Adipocyte (in vitro differentiated cells): Measurements from ENCODE around the gene VPS35.

ENCODE experiments used
- DNase-seq: peaks from one replicate; pipeline ENCODE4 v3.0.0-alpha.2; 2015; ENCODE audit warnings: low read depth
- H3K27me3 ChIP-seq: replicated peaks from 2 replicates; pipeline ENCODE4 v1.7.0; 2013; ENCODE audit warnings: mild to moderate bottlenecking, low read length, moderate library complexity; ENCODE audit not compliant: control insufficient read depth, insufficient read depth
- H3K36me3 ChIP-seq: 2 replicates; pipeline ENCODE4 v1.7.0; 2013; ENCODE audit warnings: low read length, mild to moderate bottlenecking, moderate library complexity; ENCODE audit not compliant: control insufficient read depth, insufficient read depth, severe bottlenecking
- H3K4me1 ChIP-seq: 2 replicates; pipeline ENCODE4 v1.7.0; 2013; ENCODE audit warnings: mild to moderate bottlenecking, low read length, moderate library complexity; ENCODE audit not compliant: control insufficient read depth, insufficient read depth
- H3K4me3 ChIP-seq: 2 replicates; pipeline ENCODE4 v1.7.0; 2013; ENCODE audit warnings: mild to moderate bottlenecking, low read length, moderate library complexity
- H3K9ac ChIP-seq: 2 replicates; pipeline ENCODE4 v1.7.0; 2013; ENCODE audit warnings: mild to moderate bottlenecking, low read length, moderate library complexity
- H3K9me3 ChIP-seq: 2 replicates; pipeline ENCODE4 v1.7.0; 2013; ENCODE audit warnings: mild to moderate bottlenecking, low read length, moderate library complexity; ENCODE audit not compliant: control insufficient read depth

Gene VPS35

GRCh38 chr16:46711106-46712058, 22.4 kb upstream of the VPS35 start:
- no peaks in the 10 kb centered on the region for H3K4me1 ChIP-seq
- H3K27me3 ChIP-seq, result peaks cover 2% of the 10 kb centered on the region
- H3K36me3 ChIP-seq, result no peaks in the 10 kb centered on the region
- no peak for DNase-seq
- no peak overlapping the region for H3K9ac ChIP-seq
- H3K4me3 ChIP-seq, result no peak overlapping the region
- no peaks in the 10 kb centered on the region for H3K9me3 ChIP-seq

DNA sequence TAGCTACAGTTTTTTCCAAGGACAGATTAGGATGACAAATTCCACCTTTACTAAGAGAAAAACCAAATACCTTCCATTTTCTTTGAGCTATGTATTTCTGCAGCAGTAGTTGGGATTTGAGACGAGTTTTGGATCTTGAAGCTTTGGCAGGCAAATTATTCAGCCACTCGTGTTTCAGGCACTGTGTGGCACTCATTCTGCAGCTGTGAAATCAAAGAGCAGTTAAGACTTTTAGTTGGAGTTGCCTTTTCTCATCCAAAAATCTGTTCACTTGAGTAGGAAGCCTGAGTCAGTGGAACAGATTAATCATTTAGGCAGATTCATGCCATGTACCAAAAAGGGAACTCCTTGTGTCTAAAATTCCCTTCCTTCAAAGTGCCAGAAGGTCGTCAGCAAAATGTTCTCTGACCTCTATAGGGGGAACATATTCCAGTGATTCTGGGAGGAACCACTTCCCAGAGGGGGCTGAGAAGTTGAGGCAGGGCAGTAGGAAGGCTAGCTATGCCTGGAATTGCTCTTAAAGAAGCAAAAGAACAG, 20.6 kb upstream of the VPS35 start:
- Histone ChIP-seq H3K9ac (no peak overlapping the region), H3K36me3 (no peaks in the 10 kb centered on the region), H3K9me3 (no peaks in the 10 kb centered on the region), H3K4me1 (no peaks in the 10 kb centered on the region), H3K27me3 (no peaks in the 10 kb centered on the region), H3K4me3 (no peak overlapping the region)
- DNase-seq, result no peak

GRCh38 chr16:46706642-46707041, 17.7 kb upstream of the VPS35 start:
- no peak for DNase-seq
- Histone ChIP-seq H3K9ac (no peak overlapping the region), H3K4me3 (no peak overlapping the region), H3K9me3 (no peaks in the 10 kb centered on the region), H3K4me1 (no peaks in the 10 kb centered on the region), H3K36me3 (no peaks in the 10 kb centered on the region), H3K27me3 (no peaks in the 10 kb centered on the region)

DNA sequence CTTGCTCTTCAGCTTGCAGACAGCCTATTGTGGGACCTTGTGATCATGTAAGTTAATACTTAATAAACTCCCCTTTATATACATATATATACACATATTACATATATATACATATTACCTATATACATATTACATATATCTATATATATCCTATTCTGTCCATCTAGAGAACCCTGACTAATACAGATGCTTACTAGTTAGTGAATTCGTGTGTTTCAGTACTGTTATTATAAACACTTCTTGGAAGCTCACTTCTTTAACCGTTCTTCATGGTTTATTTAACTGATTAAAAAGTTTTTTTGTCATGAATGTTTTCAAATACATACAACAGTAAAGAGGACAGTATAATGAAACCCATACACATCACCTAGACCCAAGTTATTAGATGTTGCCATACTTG, 13.1 kb upstream of the VPS35 start:
- no peaks in the 10 kb centered on the region for H3K36me3 ChIP-seq
- no peaks in the 10 kb centered on the region for H3K4me1 ChIP-seq
- no peaks in the 10 kb centered on the region for H3K27me3 ChIP-seq
- no peaks in the 10 kb centered on the region for H3K9me3 ChIP-seq
- no peak overlapping the region for H3K4me3 ChIP-seq
- H3K9ac ChIP-seq, result no peak overlapping the region
- DNase-seq, result no peak

- DNase-seq, result no peak
- Histone ChIP-seq H3K4me1 (no peaks in the 10 kb centered on the region), H3K9ac (no peak overlapping the region), H3K9me3 (no peaks in the 10 kb centered on the region), H3K36me3 (no peaks in the 10 kb centered on the region), H3K4me3 (no peak overlapping the region), H3K27me3 (no peaks in the 10 kb centered on the region)
These were observed 12.6 kb upstream of the VPS35 start for GRCh38 chr16:46701615-46702014.

GRCh38 chr16:46700048-46700447, 11.1 kb upstream of the VPS35 start:
- Histone ChIP-seq H3K9ac (no peak overlapping the region), H3K27me3 (no peaks in the 10 kb centered on the region), H3K9me3 (no peaks in the 10 kb centered on the region), H3K4me1 (no peaks in the 10 kb centered on the region), H3K36me3 (no peaks in the 10 kb centered on the region), H3K4me3 (no peak overlapping the region)
- DNase-seq, result no peak

GRCh38 chr16:46696957-46697356, 8.0 kb upstream of the VPS35 start:
- Histone ChIP-seq H3K4me1 (no peaks in the 10 kb centered on the region), H3K4me3 (no peak overlapping the region), H3K9ac (no peak overlapping the region), H3K9me3 (no peaks in the 10 kb centered on the region), H3K27me3 (no peaks in the 10 kb centered on the region), H3K36me3 (no peaks in the 10 kb centered on the region)
- DNase-seq, result no peak

- Histone ChIP-seq H3K4me1 (peaks cover 3% of the 10 kb centered on the region), H3K9me3 (no peaks in the 10 kb centered on the region), H3K27me3 (no peaks in the 10 kb centered on the region), H3K4me3 (no peak overlapping the region), H3K9ac (no peak overlapping the region), H3K36me3 (no peaks in the 10 kb centered on the region)
- DNase-seq, result no peak
These were observed 7.0 kb upstream of the VPS35 start for GRCh38 chr16:46695937-46696336.

DNA sequence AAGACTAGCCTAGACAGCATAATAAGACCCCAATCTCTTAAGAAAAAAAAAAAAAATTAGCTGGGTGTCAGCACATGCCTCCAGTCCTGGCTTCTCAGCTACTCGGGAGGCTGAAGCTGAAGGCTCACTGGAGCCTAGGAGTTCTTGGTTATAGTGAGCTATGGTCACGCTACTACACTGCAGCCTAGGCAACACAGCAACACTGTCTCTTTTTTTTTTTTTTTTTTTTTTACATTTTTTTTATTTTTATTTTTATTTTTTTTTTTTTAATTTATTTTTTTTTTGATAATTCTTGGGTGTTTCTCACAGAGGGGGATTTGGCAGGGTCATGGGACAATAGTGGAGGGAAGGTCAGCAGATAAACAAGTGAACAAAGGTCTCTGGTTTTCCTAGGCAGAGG, 4.6 kb upstream of the VPS35 start:
- no peaks in the 10 kb centered on the region for H3K9me3 ChIP-seq
- no peaks in the 10 kb centered on the region for H3K27me3 ChIP-seq
- H3K4me1 ChIP-seq, result peaks cover 12% of the 10 kb centered on the region
- no peaks in the 10 kb centered on the region for H3K36me3 ChIP-seq
- no peak overlapping the region for H3K4me3 ChIP-seq
- no peak overlapping the region for H3K9ac ChIP-seq
- no peak for DNase-seq

DNA sequence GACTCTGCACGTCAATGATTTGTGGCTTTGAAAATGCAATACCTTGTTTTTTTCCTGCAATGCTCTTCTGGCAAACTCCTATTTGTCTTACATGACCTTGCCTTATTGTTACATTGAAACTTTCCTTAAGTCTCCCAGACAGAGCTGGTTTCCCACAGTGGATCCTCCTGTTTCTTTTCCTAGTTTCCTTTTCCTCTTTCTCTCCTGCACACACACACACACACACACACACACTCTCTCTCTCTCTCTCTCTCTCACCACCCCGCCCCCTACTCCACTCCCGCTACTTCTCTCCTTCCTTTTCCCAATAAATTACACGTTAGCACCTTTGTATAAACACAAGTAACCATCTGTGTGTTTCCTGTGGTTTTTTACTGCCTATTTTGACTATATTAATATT, 2.7 kb upstream of the VPS35 start:
- Histone ChIP-seq H3K9ac (no peak overlapping the region), H3K9me3 (no peaks in the 10 kb centered on the region), H3K4me1 (peaks cover 25% of the 10 kb centered on the region), H3K4me3 (no peak overlapping the region), H3K27me3 (no peaks in the 10 kb centered on the region), H3K36me3 (no peaks in the 10 kb centered on the region)
- DNase-seq, result no peak

DNA sequence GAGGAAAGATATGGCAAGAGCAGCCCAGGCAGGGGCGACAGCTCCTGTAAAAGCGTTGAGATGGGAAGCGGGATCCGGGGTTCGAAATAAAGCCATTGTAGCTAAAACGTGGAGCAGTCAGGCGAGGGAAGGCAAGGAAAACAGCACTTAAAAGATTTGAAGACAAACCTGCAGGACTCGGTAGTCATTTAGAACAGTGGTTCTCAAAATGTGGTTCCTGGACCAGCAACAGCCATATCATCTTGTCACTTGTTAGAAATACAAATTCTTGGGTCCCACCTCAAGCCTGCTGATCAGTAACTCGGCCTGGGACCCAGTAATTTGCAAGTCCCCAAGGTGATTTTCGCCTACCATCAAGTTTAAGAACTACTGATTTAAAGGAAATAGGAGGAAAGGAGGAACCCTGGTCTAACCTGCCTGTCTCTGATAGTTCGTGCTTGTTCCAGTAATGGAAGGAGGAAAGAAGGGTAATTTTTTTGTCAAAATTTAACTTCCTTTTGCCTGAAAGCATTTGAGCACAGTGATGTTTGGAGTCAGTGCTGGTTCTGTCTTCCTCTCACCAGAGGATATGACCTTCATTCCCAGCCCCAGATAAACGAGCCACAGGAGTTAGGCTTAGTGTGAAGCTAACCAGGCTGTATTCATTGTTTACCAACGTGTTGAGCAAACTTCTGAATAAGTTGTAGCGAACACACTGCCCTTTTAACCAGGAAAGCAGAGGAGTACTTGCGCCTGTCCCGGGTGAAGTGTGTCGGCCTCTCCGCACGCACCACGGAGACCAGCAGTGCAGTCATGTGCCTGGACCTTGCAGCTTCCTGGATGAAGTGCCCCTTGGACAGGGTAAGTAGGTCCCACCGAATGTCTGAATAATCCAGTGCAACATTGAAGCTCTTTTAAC, 1.6 kb upstream of the VPS35 start:
- Histone ChIP-seq H3K9me3 (no peaks in the 10 kb centered on the region), H3K36me3 (no peaks in the 10 kb centered on the region), H3K4me3 (peak overlapping the region; percentile 97), H3K9ac (peak overlapping the region; percentile 94), H3K27me3 (no peaks in the 10 kb centered on the region), H3K4me1 (peaks cover 29% of the 10 kb centered on the region)
- DNase-seq, result peak; percentile 48
